IPS DF 6.9 (cell line): ENCODE data around the gene SLC1A4.
"Not testable (repeated sequence)": the region's sequence is repeated elsewhere in the genome, so short reads cannot be mapped to it uniquely, and the experiment has no call there.

Source experiments
- DNase-seq: peaks from one replicate; pipeline ENCODE4 v3.0.0-alpha.2; 2013; ENCODE audit warnings: low read depth, low spot score
- H3K27ac ChIP-seq: one replicate; pipeline ENCODE4 v1.5.1; 2013; ENCODE audit warnings: low read length, control low read depth
- H3K27me3 ChIP-seq: 2 replicates; pipeline ENCODE4 v1.6.1; 2013; ENCODE audit warnings: mild to moderate bottlenecking, low read length; ENCODE audit not compliant: control insufficient read depth, insufficient read depth
- H3K36me3 ChIP-seq: 2 replicates; pipeline ENCODE4 v1.6.1; 2013; ENCODE audit warnings: low read length; ENCODE audit not compliant: control insufficient read depth, insufficient read depth
- H3K4me1 ChIP-seq: 2 replicates; pipeline ENCODE4 v1.6.1; 2013; ENCODE audit warnings: low read length; ENCODE audit not compliant: control insufficient read depth, insufficient read depth
- H3K4me3 ChIP-seq: 2 replicates; pipeline ENCODE4 v1.5.1; 2013; ENCODE audit warnings: mild to moderate bottlenecking, low read length
- H3K9me3 ChIP-seq: 2 replicates; pipeline ENCODE4 v1.6.1; 2013; ENCODE audit warnings: low read length, inconsistent platforms; ENCODE audit not compliant: control insufficient read depth, insufficient read depth
- WGBS: extraction: QIAGEN DNeasy Blood & Tissue Kit; methylation state at CpG from one replicate; pipeline ENCODE4 v1.1.7; 2013; ENCODE audit warnings: mixed read lengths, missing lambda C conversion rate; ENCODE audit not compliant: insufficient read length, insufficient coverage; 5-methylcytosine and 5-hydroxymethylcytosine counted together

The SLC1A4 gene

GRCh38 chr2:65032019-65032975, 43.1 kb downstream of the SLC1A4 start:
- Histone ChIP-seq H3K4me3 (no peak overlapping the region), H3K4me1 (peaks cover 4% of the 10 kb centered on the region; the same call in 1 of the 2 replicates)

GRCh38 chr2:65033178-65033577, 44.0 kb downstream of the SLC1A4 start:
- Histone ChIP-seq H3K27ac (no peak overlapping the region), H3K9me3 (no peaks in the 10 kb centered on the region), H3K27me3 (no peaks in the 10 kb centered on the region), H3K4me1 (peaks cover 4% of the 10 kb centered on the region; the same call in 1 of the 2 replicates), H3K36me3 (no peaks in the 10 kb centered on the region), H3K4me3 (no peak overlapping the region)
- no peak for DNase-seq
- no CpG with 5 or more reads among the region's 4 CpGs for WGBS

More at GRCh38 chr2:65032019-65032975, 43.1 kb downstream of the SLC1A4 start:
- no peaks in the 10 kb centered on the region for H3K27me3 ChIP-seq
- DNase-seq = no peak
- H3K9me3 ChIP-seq = no peaks in the 10 kb centered on the region
- no peaks in the 10 kb centered on the region for H3K36me3 ChIP-seq
- no CpG with 5 or more reads among the region's 13 CpGs for WGBS
- no peak overlapping the region for H3K27ac ChIP-seq

- not testable (repeated sequence) for H3K36me3 ChIP-seq, H3K4me1 ChIP-seq, H3K27me3 ChIP-seq, DNase-seq, H3K27ac ChIP-seq, H3K9me3 ChIP-seq, H3K4me3 ChIP-seq
- no CpG with 5 or more reads among the region's 4 CpGs for WGBS
These were observed 44.5 kb downstream of the SLC1A4 start for GRCh38 chr2:65033667-65034066.

- no CpG with 5 or more reads among the region's 6 CpGs for WGBS
- Histone ChIP-seq H3K27ac (no peak overlapping the region), H3K4me1 (peaks cover 4% of the 10 kb centered on the region; the same call in 1 of the 2 replicates)
These were observed 46.2 kb downstream of the SLC1A4 start for GRCh38 chr2:65035351-65035943.

GRCh38 chr2:65037178-65037577, 48.0 kb downstream of the SLC1A4 start:
- no peak for DNase-seq
- Histone ChIP-seq H3K9me3 (no peaks in the 10 kb centered on the region), H3K4me3 (no peak overlapping the region), H3K36me3 (no peaks in the 10 kb centered on the region), H3K27ac (no peak overlapping the region), H3K27me3 (no peaks in the 10 kb centered on the region), H3K4me1 (no peaks in the 10 kb centered on the region)
- WGBS = no CpG with 5 or more reads among the region's 3 CpGs

More at GRCh38 chr2:65035351-65035943, 46.2 kb downstream of the SLC1A4 start:
- no peaks in the 10 kb centered on the region for H3K36me3 ChIP-seq
- no peak overlapping the region for H3K4me3 ChIP-seq
- no peak for DNase-seq
- H3K9me3 ChIP-seq = no peaks in the 10 kb centered on the region
- H3K27me3 ChIP-seq = no peaks in the 10 kb centered on the region

- H3K27ac ChIP-seq = no peak overlapping the region
These were observed 50.4 kb downstream of the SLC1A4 start for GRCh38 chr2:65039640-65040039.

GRCh38 chr2:65040400-65041261, 51.4 kb downstream of the SLC1A4 start:
- Histone ChIP-seq H3K4me3 (no peak overlapping the region), H3K4me1 (no peaks in the 10 kb centered on the region), H3K9me3 (no peaks in the 10 kb centered on the region), H3K27me3 (no peaks in the 10 kb centered on the region), H3K27ac (no peak overlapping the region), H3K36me3 (no peaks in the 10 kb centered on the region)
- no peak for DNase-seq
- WGBS = no CpG with 5 or more reads among the region's 13 CpGs

More at GRCh38 chr2:65039640-65040039, 50.4 kb downstream of the SLC1A4 start:
- DNase-seq = no peak
- WGBS = no CpG with 5 or more reads among the region's 3 CpGs
- Histone ChIP-seq H3K27me3 (no peaks in the 10 kb centered on the region), H3K36me3 (no peaks in the 10 kb centered on the region), H3K4me3 (no peak overlapping the region), H3K9me3 (no peaks in the 10 kb centered on the region), H3K4me1 (no peaks in the 10 kb centered on the region)

- Histone ChIP-seq H3K4me1 (no peaks in the 10 kb centered on the region), H3K27me3 (no peaks in the 10 kb centered on the region), H3K4me3 (no peak overlapping the region), H3K27ac (no peak overlapping the region), H3K9me3 (no peaks in the 10 kb centered on the region), H3K36me3 (no peaks in the 10 kb centered on the region)
- no peak for DNase-seq
- no CpG with 5 or more reads among the region's 2 CpGs for WGBS
These were observed 53.8 kb downstream of the SLC1A4 start for GRCh38 chr2:65043001-65043400.

- no peaks in the 10 kb centered on the region for H3K9me3 ChIP-seq
- H3K27me3 ChIP-seq = no peaks in the 10 kb centered on the region
- no CpG with 5 or more reads among the region's 7 CpGs for WGBS
- H3K27ac ChIP-seq = no peak overlapping the region
- H3K4me3 ChIP-seq = no peak overlapping the region
- H3K36me3 ChIP-seq = no peaks in the 10 kb centered on the region
- DNase-seq = no peak
- H3K4me1 ChIP-seq = no peaks in the 10 kb centered on the region
These were observed 55.0 kb downstream of the SLC1A4 start for GRCh38 chr2:65044097-65044735.
